Measurements from ENCODE around the gene CHST1. TPM values are rescaled to one million over a fixed set of nuclear protein-coding genes. Genes with fewer than 3 reads are reported as not detected.

The CHST1 gene
- 0.96 TPM for polyA plus RNA-seq (2012; ENCODE audit: insufficient read depth, insufficient read length)

DNA sequence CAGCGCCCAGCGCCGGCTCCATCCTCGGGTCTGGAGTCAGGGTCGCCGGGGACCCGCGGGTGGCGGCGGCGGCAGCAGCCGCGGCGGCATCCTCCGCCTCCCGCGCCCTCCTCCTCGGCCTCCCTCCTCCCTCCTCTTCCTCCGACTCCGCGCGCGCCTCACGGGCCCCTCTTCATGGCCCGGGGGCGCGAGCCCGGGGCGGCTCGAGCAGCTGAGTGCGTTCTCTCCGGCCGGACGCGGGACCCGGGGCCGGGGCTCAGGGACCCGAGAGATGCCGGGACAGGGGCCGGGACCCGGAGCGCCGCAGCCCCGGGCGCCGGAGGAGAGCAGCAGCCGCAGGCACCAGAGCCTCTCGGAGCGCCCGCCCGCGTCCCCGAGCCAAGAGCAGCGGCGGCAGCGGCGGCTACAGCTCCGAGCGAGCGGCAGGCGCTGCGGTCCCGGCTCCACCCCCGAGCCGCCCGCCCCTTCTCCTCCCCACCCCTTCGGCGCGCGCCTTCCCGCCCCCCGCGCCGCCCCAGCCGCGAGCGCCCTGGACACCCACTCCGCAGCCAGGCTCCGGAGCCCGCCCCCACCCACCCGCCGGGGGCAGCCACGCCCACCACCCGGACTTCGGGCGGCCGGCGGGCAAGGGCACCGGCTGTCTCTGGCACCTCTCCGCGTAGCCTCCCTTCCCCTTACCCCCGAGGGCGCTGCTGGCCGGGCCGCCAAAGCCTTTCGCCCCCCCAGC, at the start of gene CHST1:
Gene CHST1 (minus strand): TSS at position 417 of the 727 bp plus-strand sequence. CDS start 14,699 bp downstream, outside the sequence.
- DNase-seq (ENCODE audit: low read depth, low spot score): no peak
- peak within 1 kb of the TSS; percentile 35 for H3K4me3 ChIP-seq (ENCODE audit: low read length)

- no peak for DNase-seq (ENCODE audit: low read depth, low spot score)
- no peak overlapping the region for H3K4me3 ChIP-seq (ENCODE audit: low read length)
Observed at GRCh38 chr11:45713573-45713972, 48.2 kb upstream of the CHST1 start.

DNA sequence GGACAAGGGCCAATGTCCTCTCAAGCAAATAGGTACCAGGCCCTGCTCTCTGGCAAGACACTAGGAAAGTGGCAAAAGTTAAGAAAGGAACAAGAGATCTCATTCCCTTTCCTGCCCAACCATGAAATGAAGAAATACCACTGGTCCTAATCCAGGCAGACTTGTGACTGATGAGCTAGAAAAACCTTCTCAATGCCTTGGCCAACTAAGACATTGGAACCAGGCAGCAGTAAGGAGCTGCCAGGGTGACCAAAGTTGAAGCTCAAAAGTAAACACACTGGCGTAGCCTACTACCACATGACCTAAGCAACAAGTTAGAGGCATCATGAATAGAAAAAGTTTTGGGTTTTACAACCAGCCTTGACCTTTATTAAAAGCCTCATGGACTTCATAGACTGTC, 45.1 kb upstream of the CHST1 start:
- DNase-seq (ENCODE audit: low read depth, low spot score): no peak
- H3K4me3 ChIP-seq (ENCODE audit: low read length): no peak overlapping the region

- H3K4me3 ChIP-seq (ENCODE audit: low read length): no peak overlapping the region
- DNase-seq (ENCODE audit: low read depth, low spot score): no peak
Observed at GRCh38 chr11:45708887-45709663, 43.7 kb upstream of the CHST1 start.

DNA sequence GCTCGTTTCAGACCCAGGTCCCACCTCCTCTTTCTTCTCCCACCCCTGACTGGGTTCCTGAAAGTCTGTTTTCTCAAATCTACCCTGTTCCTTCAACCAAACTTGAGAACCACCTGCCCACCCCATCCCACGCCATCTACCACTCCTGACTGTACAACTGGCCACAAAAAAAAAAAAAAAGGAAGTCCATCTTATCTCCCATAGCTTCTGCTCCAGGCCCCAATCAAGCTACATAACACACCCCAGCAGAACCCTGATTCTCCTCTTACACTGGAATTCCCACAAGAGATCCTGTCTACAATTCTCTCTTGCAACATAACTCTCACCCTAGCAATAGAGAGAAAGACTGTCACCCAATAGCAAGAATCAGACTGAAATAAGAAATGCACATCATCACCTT, 39.2 kb upstream of the CHST1 start:
- H3K4me3 ChIP-seq (ENCODE audit: low read length): no peak overlapping the region
- DNase-seq (ENCODE audit: low read depth, low spot score): no peak

DNA sequence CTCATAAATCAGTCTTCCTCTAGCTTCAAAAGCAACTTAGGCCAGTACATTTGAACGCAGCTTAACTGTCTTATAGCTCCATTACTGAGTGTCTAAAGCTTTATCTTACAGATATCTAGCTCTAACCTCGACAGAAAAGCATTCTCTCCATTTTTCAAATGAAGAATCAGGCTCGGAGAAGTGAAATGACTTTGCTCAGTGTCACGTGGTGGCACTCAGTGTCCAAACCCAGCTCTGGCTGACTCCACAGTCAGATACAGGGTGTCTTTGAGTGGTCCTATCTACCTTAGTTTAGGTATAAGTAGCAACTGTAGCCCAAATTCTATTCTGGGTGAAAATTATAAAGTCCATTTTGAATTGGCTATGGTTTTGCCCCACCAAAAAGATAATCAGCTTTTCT, 38.7 kb upstream of the CHST1 start:
- no peak overlapping the region for H3K4me3 ChIP-seq (ENCODE audit: low read length)

DNA sequence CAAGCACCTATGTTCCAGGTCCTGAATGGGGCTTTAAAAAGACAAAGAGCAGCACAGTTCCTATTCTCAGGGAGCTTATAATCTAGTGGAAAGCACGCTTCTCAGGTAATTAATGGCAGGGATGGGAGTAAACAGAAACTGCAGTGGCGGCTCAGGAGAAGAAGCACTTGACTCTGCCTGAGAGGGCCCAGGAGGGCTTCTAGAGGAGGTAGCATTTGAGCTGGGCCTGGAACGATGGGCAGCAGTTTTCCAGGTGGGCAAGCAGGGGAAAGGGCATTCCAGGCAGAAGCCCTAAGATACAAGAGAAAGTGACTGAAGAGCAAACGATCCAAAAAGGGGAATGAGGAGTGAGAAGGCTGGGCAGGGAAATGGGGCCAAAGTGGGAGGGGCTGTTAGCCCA, 37.1 kb upstream of the CHST1 start:
- no peak overlapping the region for H3K4me3 ChIP-seq (ENCODE audit: low read length)
- DNase-seq (ENCODE audit: low read depth, low spot score): no peak

More for the DNA sequence above, 38.7 kb upstream of the CHST1 start:
- no peak for DNase-seq (ENCODE audit: low read depth, low spot score)

DNA sequence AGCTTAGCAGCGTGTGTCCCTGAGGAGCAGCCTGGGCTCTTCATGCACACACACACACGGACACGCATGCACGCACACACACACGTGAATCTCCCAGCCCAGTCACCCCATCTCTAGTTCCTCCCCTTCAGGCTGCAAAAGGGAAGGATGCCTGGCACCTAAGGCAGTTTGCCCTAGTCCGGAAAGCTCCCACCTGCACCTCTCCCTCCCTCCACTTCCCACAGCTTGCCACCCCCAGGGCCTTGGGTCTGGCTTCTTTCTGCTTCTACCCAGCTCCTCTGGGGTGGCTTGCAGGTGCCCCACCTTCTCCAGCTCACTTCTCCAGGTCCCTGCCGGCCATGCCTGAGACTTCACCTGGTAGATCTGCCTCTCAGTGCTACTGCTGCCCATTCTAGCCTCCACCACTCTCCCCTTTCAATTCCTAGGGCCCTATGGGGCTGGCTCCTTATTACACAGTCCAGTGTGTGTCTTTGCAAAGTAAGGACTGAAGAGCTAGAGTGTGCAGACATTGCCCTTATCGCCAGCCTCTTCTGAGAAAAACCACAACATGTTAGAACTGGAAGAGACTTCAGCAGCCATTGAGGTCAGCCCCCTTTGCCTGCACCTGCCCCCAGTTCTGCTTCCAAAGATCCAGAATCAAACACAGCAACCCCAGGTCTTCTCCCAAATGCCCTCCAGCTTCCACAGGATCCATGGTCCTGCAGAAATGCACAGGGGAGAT, 33.5 kb upstream of the CHST1 start:
- H3K4me3 ChIP-seq (ENCODE audit: low read length): no peak overlapping the region
- DNase-seq (ENCODE audit: low read depth, low spot score): no peak

DNA sequence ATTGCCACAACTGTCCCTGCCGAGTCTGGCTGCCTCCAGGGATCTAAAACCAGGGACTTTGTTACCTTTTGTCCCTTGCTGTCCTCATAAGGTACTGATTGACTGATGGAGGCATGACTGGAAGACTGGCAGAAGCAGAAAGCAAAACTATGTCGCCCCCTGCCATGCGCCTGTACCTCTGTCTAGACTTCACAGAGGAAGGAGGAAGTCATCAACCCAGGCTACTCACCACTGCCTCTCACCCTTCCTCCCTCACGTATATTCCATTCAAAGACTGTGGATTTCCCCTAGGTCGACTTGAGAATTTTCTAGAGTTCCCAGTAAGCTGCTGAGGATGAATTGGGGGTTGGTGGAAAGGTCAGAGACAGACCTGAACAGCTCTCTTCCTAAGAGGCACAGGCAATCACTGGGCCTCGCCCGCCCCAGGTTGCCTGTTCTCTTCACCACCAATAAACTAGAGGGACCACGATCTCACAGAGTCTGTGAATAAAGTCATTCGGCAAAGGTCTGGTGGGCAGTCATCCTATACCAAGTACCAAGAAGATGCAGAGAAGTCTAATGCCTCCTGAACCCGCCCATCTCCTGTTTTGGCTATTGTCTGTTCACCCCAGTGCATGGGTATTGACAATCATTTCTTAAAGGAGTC, 27.5 kb upstream of the CHST1 start:
- H3K4me3 ChIP-seq (ENCODE audit: low read length): no peak overlapping the region
- peak; percentile 27 for DNase-seq (ENCODE audit: low read depth, low spot score)

DNA sequence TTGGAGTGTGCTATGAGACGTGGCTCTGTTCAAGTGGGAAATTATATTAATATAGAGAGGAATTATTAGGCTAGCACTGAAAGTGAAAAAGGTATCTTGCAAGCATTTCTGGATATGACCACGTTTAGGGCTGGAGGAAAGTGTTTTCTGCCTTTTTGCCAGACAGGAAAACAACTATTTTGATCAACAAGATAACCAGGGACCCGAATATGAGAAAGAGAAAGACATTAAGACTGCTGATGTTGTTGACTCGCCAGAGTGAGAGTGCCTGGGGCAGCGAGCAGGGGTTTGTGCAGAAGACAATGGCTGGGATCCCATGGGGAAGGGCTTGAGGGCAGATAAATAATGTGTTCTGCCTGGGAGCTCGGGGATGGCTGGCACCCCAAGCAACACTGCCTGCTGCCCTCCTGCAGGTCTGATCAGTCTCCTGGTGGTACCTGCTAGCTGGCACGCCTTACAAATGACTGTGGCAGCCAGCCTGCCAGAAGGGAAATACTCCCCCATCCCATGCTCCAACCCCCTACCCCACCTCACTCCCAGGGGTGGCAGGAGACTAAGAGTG, 23.1 kb upstream of the CHST1 start:
- H3K4me3 ChIP-seq (ENCODE audit: low read length): no peak overlapping the region
- DNase-seq (ENCODE audit: low read depth, low spot score): no peak

GRCh38 chr11:45687836-45688235, 22.4 kb upstream of the CHST1 start:
- no peak overlapping the region for H3K4me3 ChIP-seq (ENCODE audit: low read length)
- DNase-seq (ENCODE audit: low read depth, low spot score): no peak

DNA sequence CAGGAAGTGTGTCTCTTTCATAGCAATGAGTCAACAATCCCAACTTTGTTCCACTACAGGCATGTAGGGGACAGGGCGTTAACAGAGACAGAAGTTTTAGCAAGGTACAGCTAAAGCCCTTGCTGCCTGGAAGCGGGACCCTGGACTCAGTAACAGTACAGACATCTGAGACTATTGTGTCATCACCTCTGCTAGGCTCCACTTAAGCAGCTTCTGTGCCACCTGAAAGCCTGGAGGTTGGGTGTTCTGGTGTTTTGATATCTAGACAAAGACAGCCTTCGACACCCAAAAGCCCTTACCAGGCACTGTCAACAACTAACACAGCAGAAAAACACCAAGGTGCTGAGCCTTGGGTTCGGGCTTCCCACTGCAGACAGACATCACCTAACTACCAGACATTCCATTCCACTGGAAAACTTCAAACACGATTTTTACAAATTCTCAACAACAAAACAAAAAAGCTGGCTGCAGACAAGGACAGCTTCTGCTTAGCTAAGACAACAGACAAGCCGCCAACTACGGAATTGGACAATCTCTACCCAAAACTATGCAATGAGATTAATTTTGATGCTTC, 20.6 kb upstream of the CHST1 start:
- no peak overlapping the region for H3K4me3 ChIP-seq (ENCODE audit: low read length)
- no peak for DNase-seq (ENCODE audit: low read depth, low spot score)

DNA sequence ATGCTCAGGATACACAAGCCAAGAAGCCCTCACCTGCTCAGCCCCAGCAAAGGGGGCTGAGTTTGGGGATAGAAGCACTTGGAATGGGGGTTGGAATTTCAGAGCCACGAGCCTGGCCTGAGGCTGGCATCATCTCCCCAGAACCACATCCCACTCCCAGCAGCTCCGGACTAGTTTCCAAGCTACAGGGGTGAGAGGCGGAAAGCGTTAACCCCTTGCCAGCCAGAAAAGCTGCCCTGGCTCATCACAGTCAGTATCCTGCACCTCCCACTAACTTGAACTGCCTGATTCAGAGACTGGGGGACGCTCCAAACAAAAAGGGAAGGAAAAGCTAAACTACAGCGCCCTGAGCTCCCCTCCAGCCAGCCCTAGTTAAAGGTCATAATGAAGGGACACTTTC, 19.0 kb upstream of the CHST1 start:
- DNase-seq (ENCODE audit: low read depth, low spot score): no peak
- no peak overlapping the region for H3K4me3 ChIP-seq (ENCODE audit: low read length)

GRCh38 chr11:45683271-45684058, 18.0 kb upstream of the CHST1 start:
- H3K4me3 ChIP-seq (ENCODE audit: low read length): no peak overlapping the region
- no peak for DNase-seq (ENCODE audit: low read depth, low spot score)

DNA sequence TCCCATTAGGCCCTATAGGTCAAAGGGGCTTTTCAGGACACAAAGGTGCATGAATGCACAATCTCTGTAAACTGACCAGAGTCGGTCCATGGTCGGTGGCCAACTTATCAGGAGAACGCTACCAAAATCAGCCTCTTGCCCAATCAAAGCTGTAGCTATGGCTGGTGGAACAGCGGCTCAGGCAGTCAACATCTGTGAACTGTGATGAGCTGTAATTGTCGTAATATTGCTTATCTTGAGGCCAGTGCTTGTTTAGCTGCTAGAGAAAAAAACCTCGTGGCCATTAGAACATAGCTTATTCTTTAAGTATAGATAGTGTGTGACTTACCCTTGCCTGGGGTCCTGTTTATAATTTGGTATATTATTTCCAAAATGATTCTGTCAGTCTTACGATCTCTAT, 14.4 kb upstream of the CHST1 start:
- DNase-seq (ENCODE audit: low read depth, low spot score): no peak

GRCh38 chr11:45678976-45679375, 13.6 kb upstream of the CHST1 start:
- H3K4me3 ChIP-seq (ENCODE audit: low read length): no peak overlapping the region
- no peak for DNase-seq (ENCODE audit: low read depth, low spot score)

More for the DNA sequence above, 14.4 kb upstream of the CHST1 start:
- no peak overlapping the region for H3K4me3 ChIP-seq (ENCODE audit: low read length)

DNA sequence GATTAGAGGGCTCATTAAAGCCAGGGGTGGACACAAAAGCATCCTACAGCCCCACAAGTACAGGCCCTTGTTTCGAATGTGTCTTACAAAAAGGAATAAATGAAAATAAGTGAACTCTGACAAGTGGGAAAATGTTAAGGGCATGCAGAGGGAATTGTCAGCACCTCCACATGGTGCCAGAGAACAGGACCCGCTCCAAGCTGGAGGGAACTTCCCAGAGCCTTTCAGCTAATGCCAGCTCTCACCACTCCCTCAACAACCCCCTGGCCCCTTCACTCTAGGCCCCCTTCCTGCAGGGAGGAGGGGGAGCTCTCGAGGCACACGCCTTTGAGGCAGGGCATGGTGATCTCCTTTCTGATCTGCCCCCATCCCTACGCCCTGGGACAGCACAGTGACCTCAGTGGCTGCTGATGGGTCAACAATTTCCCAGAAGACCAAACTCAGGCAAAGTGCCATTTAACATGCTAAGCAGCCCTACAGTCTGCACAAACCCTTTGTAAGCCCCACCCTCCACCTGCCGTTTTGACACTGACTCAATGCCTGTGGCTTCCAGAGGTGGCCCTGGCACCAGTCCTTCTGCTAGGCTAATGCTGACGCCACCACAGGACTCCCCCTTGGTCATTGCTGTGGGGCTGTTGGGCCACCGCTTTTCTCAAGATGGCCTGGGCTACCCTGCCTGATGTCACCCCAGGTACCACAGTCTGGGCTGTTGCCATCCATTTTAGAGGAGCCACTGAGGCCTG, 12.5 kb upstream of the CHST1 start:
- DNase-seq (ENCODE audit: low read depth, low spot score): no peak

More for the DNA sequence above, 12.5 kb upstream of the CHST1 start:
- H3K4me3 ChIP-seq (ENCODE audit: low read length): no peak overlapping the region
